K562 (cell line): ENCODE measurements around the gene LIN9. TPM values are rescaled to one million over a fixed set of nuclear protein-coding genes. Genes with fewer than 3 reads are reported as not detected.

Experiments
- ATAC-seq: fragments of 200-7000 bp; cut with Tn5 transposase; 3 replicates; pipeline ENCODE4 v1.9.1; 2020; ENCODE audit warnings: moderate library complexity
- BruUV-seq: library from RNA; stranded (reverse); fragments of 400-500 nt; replicated peaks from 2 replicates; lab custom pipeline; 2021; lab: Mats Ljungman, UMichigan
- CTCF ChIA-PET: fragments of 300-600 bp; formaldehyde crosslinking; extraction: SDS; loops from one replicate; lab custom pipeline; 2021; ENCODE audit warnings: low intra/inter-chr PET ratio; lab: Yijun Ruan, JAX
- POLR2A ChIA-PET: fragments of 300-600, 350-650 bp; sonication (Branson Sonifier 250); formaldehyde crosslinking; extraction: SDS; loops from one replicate; lab custom pipeline; 2021; ENCODE audit warnings: antibody characterized with exemption, inconsistent platforms; lab: Yijun Ruan, JAX
- DNase-seq, 4 experiments: peaks; one replicate each; pipeline versions ENCODE4 v3.0.0 to v3.0.0-alpha.2; 2011 to 2018; ENCODE audit warnings: low spot score in 3 of 4, mixed read lengths in 3 of 4; ENCODE audit errors: extremely low read depth in 1 of 4
- FAIRE-seq: peaks from 2 replicates; lab custom pipeline; 2011; peaks lifted over from hg19 to GRCh38; lab: Jason Lieb, UNC
- H2AFZ ChIP-seq: 2 replicates; pipeline ENCODE4 v1.6.0; 2011; ENCODE audit warnings: low read depth, low read length, control low read depth, inconsistent platforms
- H3K27ac ChIP-seq: fragments of 200-600 bp; 3 replicates; pipeline ENCODE4 v1.8.0; 2011; ENCODE audit warnings: low read depth, mild to moderate bottlenecking, control low read depth, inconsistent platforms, low read length, moderate library complexity, mixed read lengths; ENCODE audit errors: extremely low read depth
- H3K27me3 ChIP-seq, 2 experiments: fragments of 300-600 bp in 1 of 2; 2 replicates in 1 of 2; 3 replicates in 1 of 2; pipeline versions ENCODE4 v1.6.0 to v1.8.0; 2011; ENCODE audit warnings: inconsistent platforms in 2 of 2, low read length in 2 of 2, mild to moderate bottlenecking in 1 of 2, mixed read lengths in 1 of 2, moderate library complexity in 1 of 2; ENCODE audit not compliant: control insufficient read depth in 2 of 2, insufficient read depth in 2 of 2
- H3K36me3 ChIP-seq: fragments of 300-600 bp; 3 replicates; pipeline ENCODE4 v1.8.0; 2011; ENCODE audit warnings: mild to moderate bottlenecking, low read length, inconsistent platforms; ENCODE audit not compliant: control insufficient read depth, insufficient read depth
- H3K4me1 ChIP-seq, 2 experiments: fragments of 200-600 bp in 1 of 2; replicated peaks in 1 of 2; 2 replicates in 1 of 2; 3 replicates in 1 of 2; pipeline versions ENCODE4 v1.5.1 to v1.8.0; 2011; ENCODE audit warnings: inconsistent platforms in 2 of 2, low read length in 2 of 2, mild to moderate bottlenecking in 1 of 2, mixed read lengths in 1 of 2, moderate library complexity in 1 of 2; ENCODE audit not compliant: control insufficient read depth in 2 of 2, insufficient read depth in 2 of 2
- H3K4me2 ChIP-seq: 2 replicates; pipeline ENCODE4 v1.6.1; 2011; ENCODE audit warnings: low read length, control low read depth, inconsistent platforms, mixed read lengths; ENCODE audit not compliant: insufficient read depth
- H3K4me3 ChIP-seq: fragments of 200-600 bp; sonication (generic), shearing (Covaris generic); 2 replicates; pipeline ENCODE4 v1.5.1; 2016; ENCODE audit warnings: control low read depth, inconsistent platforms
- H3K79me2 ChIP-seq: fragments of 200-600 bp; 3 replicates; pipeline ENCODE4 v1.8.0; 2011; ENCODE audit warnings: low read length, inconsistent platforms; ENCODE audit not compliant: control insufficient read depth, insufficient read depth
- H3K9ac ChIP-seq, 2 experiments: 2 replicates each; pipeline versions ENCODE4 v1.6.0 to v1.6.1; 2011; ENCODE audit warnings: low read depth in 2 of 2, low read length in 2 of 2, control low read depth in 1 of 2, inconsistent platforms in 1 of 2, mild to moderate bottlenecking in 1 of 2, mixed read lengths in 1 of 2; ENCODE audit not compliant: insufficient read depth in 1 of 2
- H3K9me1 ChIP-seq: one replicate; pipeline ENCODE4 v1.6.0; 2011; ENCODE audit warnings: inconsistent platforms, mild to moderate bottlenecking, low read length, moderate library complexity; ENCODE audit not compliant: control insufficient read depth, insufficient read depth
- H3K9me3 ChIP-seq: replicated peaks from 2 replicates; pipeline ENCODE4 v1.5.1; 2011; ENCODE audit warnings: low read depth, low read length, inconsistent platforms; ENCODE audit not compliant: control insufficient read depth, insufficient read depth
- H4K20me1 ChIP-seq: replicated peaks from 2 replicates; pipeline ENCODE4 v1.6.1; 2011; ENCODE audit warnings: low read length, inconsistent platforms, mixed read lengths; ENCODE audit not compliant: control insufficient read depth, insufficient read depth
- ARNT ChIP-seq, 2 experiments: fragments of 450-650 bp; IDR thresholded peaks; 2 replicates each; pipeline ENCODE4 v1.6.1; 2016; ENCODE audit warnings: mild to moderate bottlenecking in 1 of 2
- NCOA1 ChIP-seq: fragments of 450-650 bp; IDR thresholded peaks from 2 replicates; pipeline ENCODE4 v1.6.1; 2016; ENCODE audit warnings: low read depth
- TSHZ1 ChIP-seq: fragments of 250-450 bp; sonication (Bioruptor Pico); IDR thresholded peaks from 2 replicates; pipeline ENCODE4 v1.4.0; 2020; ENCODE audit warnings: mild to moderate bottlenecking, moderate library complexity
- WGBS: fragments of 100-300 bp; shearing (Covaris generic); methylation state at CpG from one replicate; pipeline ENCODE4 v1.1.6; 2016; ENCODE audit warnings: low coverage, mixed read lengths; ENCODE audit not compliant: insufficient coverage; ENCODE audit errors: missing lambda C conversion rate; 5-methylcytosine and 5-hydroxymethylcytosine counted together
- in situ Hi-C: fragments of 300-500 bp; cut with MboI; formaldehyde crosslinking; loops from 4 replicates; pipeline ENCODE4 v1.15.0; 2018; ENCODE audit warnings: inconsistent platforms, mixed read lengths
- intact Hi-C: fragments of 100-400 bp; cut with micrococcal nuclease; formaldehyde crosslinking; loops from 2 replicates; pipeline ENCODE4 v1.14.2; 2022
- polyA plus RNA-seq, 8 experiments: library from polyadenylated mRNA; depleted of rRNA in 4 of 8; stranded (reverse) in 5 of 8; unstranded in 3 of 8; fragments of >200 nt; fragmentation: Nextera tagmentation in 2 of 8; fragmentation: Illumina TruSeq in 1 of 8; extraction: Ambion mirVana in 2 of 8; extraction: Trizol in 1 of 8; gene quantifications; 2 replicates each; pipeline versions ENCODE4 v1.2.1 to v1.2.3, GENCODE V29; 2011 to 2014; ENCODE audit warnings: inconsistent platforms in 1 of 8, missing spikeins in 1 of 8
- total RNA-seq, 7 experiments: library from RNA; depleted of rRNA in 6 of 7; stranded (reverse); fragments of >200 nt in 6 of 7; fragmentation: Illumina TruSeq in 2 of 7; extraction: Trizol in 2 of 7; gene quantifications; 2 replicates each; pipeline versions ENCODE4 v1.2.1 to v1.2.3, GENCODE V29; 2011 to 2021; ENCODE audit warnings: low replicate concordance in 1 of 7

LIN9 gene
- total and polyA plus RNA-seq, 9 of the 15 experiments (the other 6 are each of a cell fraction or from before 2014, with no cell fraction given): 18.8 to 33.0 (median 25.5) TPM

- H2AFZ ChIP-seq: peak overlapping the region; percentile 99
- POLR2A ChIA-PET: interaction anchor here (0.6 to 2.9 kb wide), 17 partner anchors 8 to 370 kb away, joined by 3 to 22 read pairs (median 3); no protein-coding TSS in a partner anchor
Observed at GRCh38 chr1:226310637-226311195, 1.8 kb upstream of the LIN9 start.

More at GRCh38 chr1:226310637-226311195, 1.8 kb upstream of the LIN9 start:
- CTCF ChIA-PET: no interaction called here
- peaks cover 40% of the 10 kb centered on the region for H3K79me2 ChIP-seq
- no peaks in the 10 kb centered on the region for H3K9me3 ChIP-seq
- WGBS: 8% methylated on average over 2 of the region's 2 CpGs
- TF ChIP-seq TSHZ1 (0 out of 2 replicates have a peak, but pooled peaks have one; percentile 15), ARNT (IDR thresholded peaks at IDR 0.05) (0 out of 4 replicates have a peak, but pooled peaks of 1 of the 2 experiments have one; percentile 7), NCOA1 (no peak)
- peaks cover 22 to 28% of the 10 kb centered on the region in 2 experiments for H3K4me1 ChIP-seq
- H3K36me3 ChIP-seq: 0 out of 3 replicates have a peak, but pooled peaks cover 4% of the 10 kb centered on the region
- ATAC-seq (no peak), FAIRE-seq (no peak), DNase-seq (peak in 2 of 4 experiments; percentile 23 to 31)
- peak overlapping the region; percentile 97; the same call in 1 of the 2 replicates for H3K4me2 ChIP-seq
- BruUV-seq: no TSS peak
- H3K4me3 ChIP-seq: no peak overlapping the region
- H3K27me3 ChIP-seq: no peaks in the 10 kb centered on the region; a peak in 1 of 5 replicates
- H3K9me1 ChIP-seq: no peaks in the 10 kb centered on the region
- in situ Hi-C loops (no loop called here), intact Hi-C loops (no loop called here)
- no peaks in the 10 kb centered on the region for H4K20me1 ChIP-seq
- H3K27ac ChIP-seq: no peak overlapping the region
- peak overlapping the region; percentile 72 to 99; a peak in 2 of 4 replicates for H3K9ac ChIP-seq
